HG03457 (cell line): ENCODE data around the gene MTX1.
"Not testable (repeated sequence)": the region's sequence is repeated elsewhere in the genome, so short reads cannot be mapped to it uniquely, and the experiment has no call there.

Experiments
- ATAC-seq: cut with Tn5 transposase; IDR thresholded peaks from one replicate; pipeline ENCODE4 v1.9.1; 2021; ENCODE audit warnings: moderate number of reproducible peaks; ENCODE audit not compliant: unreplicated experiment

The MTX1 gene

GRCh38 chr1:155205969-155206593, 2.4 kb upstream of the MTX1 start:
- no peak for ATAC-seq

GRCh38 chr1:155206891-155207805, 1.3 kb upstream of the MTX1 start:
- ATAC-seq: no peak

- no peak for ATAC-seq
Observed at GRCh38 chr1:155207806-155208540, 522 bp upstream of the MTX1 start, which contains the start of gene THBS3. TSS of gene THBS3 (minus strand) at chr1:155207897. CDS start at chr1:155207876, 21 bp downstream.

DNA sequence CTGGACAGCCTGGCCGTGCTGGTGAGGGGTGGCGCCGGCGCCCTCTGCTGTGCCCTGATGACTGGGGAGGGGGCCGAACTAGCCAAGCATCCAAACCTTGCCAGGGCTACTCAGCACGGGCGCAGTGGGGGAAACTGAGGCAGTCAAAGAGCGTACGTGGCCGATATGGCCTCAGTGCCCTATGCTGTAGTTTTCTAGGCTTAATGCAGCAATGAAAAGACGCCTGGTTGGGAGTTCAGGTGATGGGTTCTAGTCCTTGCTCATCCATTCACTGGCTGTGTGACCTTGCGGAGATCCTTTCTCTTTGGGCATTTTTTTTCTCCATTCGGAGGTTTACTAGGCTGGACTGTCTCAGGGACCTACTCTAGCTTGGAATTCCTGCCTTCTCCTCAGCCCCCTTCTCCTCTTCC, 822 bp downstream of the MTX1 start:
- no peak for ATAC-seq

DNA sequence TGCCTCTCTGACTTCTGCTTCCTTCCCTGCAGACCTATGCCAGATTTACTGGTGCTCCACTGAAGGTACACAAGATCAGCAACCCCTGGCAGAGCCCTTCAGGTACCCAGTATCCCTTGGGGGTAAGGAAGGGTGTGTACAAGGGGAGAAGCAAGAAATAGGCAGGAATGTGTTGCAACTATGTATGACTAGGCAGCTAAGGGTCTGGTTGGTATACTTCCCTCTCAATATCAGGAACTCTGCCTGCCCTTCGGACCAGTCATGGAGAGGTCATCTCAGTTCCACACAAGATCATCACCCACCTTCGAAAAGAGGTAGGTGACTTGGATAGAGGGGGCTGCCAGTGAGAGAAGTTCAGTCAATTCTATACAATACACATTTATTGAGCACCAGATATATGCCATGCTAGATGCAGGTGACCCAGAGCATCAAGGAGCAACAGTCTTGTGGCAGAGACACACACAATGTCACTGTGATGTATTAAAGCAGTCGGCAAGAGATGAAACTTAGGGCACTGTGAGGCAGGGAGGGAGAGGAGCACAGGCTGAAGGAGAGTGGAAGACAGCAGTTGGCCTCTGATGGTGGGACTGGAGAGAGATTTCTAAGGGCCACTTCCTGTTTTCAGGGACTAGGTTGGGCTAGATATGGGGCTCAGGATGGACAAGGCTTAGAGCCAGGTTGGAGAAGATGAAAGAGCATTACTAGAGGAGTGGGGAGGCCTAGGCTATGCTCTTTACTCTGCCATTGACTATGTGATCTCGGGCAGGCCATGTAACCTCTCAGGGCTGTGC, 2.0 kb downstream of the MTX1 start:
- no peak for ATAC-seq

- ATAC-seq: not testable (repeated sequence)
Observed at GRCh38 chr1:155211381-155212050, 3.0 kb downstream of the MTX1 start.

DNA sequence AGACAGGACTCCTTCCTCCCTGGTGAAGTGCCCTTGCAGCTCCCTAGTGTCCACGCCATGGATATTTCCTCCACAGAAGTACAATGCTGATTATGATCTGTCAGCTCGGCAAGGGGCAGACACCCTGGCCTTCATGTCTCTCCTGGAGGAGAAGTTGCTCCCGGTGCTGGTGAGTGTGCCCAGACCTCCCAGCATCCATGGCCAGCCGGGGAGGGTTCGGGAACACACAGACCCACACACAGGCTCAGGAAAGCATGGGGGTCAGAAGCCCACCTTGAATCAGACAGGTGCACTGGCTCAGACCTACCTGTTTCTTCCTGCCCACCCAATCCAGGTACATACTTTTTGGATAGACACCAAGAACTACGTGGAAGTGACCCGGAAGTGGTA, 3.6 kb downstream of the MTX1 start:
- ATAC-seq: not testable (repeated sequence)

DNA sequence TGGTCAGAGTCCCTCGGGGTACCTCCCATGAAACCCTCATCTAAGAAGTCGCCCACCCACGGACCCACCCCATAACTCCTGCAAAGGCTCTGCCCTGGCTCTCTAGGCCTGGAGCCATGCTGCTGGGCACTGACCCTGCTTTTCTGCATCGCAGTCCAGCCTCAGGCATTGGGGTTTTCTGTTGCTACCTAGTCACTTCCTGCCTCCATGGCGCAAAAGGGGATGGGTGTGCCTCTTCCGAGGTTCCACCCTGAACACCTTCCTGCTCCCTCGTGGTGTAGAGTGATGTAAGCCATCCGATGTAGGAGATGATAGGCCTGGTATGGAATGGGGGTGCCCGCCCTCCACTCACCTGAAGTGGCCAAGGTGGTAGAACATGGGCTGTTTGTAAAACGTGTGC, 6.2 kb downstream of the MTX1 start:
- ATAC-seq: not testable (repeated sequence)

DNA sequence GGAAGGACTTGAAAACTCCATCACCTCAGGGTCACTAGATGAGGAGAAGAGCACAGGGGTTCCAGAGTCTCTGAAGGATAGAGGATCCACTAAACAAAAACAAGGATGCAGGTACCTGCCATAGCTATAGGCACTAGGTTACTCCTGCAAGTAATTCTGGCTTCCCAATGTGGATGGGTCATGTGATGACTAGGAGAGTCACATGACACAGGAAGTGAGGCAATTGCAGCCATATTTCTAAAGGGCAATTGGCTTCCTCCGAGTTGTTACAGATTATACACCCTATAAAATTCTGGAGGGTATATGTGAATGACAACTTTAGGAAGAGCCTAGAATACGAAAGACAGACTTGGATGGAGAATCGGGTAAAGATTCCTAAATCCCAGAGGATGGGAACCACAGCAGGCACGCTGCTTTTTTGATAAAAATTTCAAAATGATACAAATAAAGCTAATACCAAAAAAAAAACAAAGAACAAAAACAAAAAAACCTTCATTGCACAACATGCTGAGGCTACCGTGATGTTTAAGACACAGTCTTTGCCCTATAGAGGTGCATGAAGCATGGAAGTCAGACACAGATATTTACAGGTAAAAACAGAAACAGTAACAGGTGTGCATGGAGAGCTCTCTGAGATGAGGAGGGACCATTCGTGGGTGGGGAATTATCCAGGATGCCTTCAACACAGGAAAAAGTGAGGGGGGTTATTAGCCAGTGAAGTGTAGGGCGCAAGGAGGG, 10.5 kb downstream of the MTX1 start:
- no peak for ATAC-seq

DNA sequence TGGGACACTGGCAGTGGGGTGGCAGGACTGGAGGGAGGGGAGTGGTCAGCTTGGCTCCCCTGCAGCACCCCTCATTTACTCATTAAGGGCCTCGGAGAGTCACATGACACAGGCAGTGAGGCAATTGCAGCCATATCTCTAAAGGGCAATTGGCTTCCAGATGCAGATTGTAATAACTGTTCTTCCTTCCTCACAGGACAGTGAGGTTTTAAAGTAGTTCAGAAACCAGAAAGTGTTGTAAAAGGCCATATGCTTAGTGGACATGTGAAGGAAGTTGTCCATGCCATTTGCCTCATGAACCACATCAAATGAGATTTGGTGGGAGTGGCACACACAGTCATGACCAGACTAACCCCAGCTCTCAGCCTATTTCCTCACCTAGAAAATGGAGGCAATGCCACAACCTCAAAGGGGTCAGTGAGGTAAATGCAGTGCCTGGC, 11.1 kb downstream of the MTX1 start:
- no peak for ATAC-seq

- not testable (repeated sequence) for ATAC-seq
Observed at GRCh38 chr1:155220211-155220965, 11.9 kb downstream of the MTX1 start.

- no peak for ATAC-seq
Observed at GRCh38 chr1:155223047-155223446, 14.6 kb downstream of the MTX1 start.

DNA sequence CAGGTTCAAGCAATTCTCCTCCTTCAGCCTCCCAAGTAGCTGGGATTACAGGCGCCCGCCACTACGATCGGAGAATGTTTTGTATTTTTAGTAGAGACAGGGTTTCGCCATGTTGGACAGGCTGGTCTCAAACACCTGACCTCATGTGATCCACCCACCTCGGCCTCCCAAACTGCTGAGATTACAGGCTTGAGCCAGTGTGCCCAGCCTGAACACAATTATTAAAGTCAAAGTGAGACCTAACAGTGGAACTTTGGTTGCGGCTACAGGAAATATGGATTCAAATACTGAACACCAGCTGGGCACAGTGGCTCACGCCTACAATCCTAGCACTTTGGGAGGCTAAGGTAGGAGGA, 16.9 kb downstream of the MTX1 start:
- not testable (repeated sequence) for ATAC-seq

- ATAC-seq: no peak
Observed at GRCh38 chr1:155226188-155226909, 17.9 kb downstream of the MTX1 start.

DNA sequence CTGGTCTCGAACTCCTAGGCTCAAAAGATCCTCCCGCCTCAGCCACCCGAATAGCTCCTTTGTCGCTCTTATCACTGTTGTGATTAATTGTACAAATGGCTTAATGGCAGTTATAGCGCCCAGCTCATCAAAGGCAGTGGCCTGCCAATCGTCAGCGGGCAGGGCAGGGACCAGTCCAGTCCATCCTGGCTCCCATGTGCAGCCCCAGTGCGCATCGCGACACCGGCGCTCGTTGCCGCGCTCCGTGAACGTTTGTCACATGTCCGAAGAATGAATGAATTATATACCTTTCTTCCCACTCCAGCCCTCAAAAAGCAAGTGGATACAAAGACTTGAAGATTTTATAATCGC, 18.4 kb downstream of the MTX1 start:
- ATAC-seq: no peak

DNA sequence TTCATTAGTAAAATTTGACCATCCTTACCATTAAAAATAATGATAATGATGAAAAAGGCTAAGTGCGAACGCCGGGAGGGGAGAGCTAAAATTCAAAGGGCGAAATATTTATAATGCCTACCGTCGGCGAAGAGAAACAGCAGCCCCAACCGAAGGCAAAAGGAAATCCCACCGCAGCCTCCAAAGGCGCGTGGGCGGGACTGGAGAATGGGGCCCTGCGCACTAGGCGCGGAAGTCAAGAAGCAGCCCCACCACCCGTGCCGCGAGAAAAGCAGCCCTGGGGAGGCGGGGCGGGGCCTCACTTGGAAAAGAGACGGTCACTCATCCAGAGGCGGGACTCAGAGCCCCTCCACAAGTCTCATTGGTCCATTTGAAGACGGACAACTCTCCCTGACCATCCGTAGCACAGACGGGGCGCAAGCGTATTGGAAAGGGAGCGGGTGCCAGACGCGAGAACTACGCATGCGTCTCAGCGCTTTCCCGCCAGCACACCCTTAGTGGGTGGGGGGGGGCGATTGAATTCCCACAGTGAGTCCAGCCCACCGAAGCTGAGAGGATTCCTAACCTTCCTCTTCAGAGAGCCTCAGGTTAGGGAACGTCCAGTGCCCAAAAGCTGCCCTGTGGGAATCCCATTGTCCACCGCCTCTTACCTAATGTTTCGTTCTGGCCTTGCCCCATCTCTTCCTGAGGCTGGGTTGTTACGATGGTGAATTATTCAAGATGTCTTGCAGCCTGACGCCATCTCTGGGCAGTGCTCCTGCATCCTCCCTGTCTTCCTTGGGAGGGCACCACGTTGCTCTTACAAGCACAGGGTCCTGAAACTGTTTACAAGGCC, 19.0 kb downstream of the MTX1 start:
- peak; percentile 80 for ATAC-seq

- no peak for ATAC-seq
Observed at GRCh38 chr1:155228096-155228427, 19.6 kb downstream of the MTX1 start.
